Measurements from ENCODE around the gene TSPAN14. TPM values are rescaled to one million over a fixed set of nuclear protein-coding genes. Genes with fewer than 3 reads are reported as not detected.

The TSPAN14 gene
- total and polyA plus RNA-seq, 2 of the 8 experiments (the other 6 are each of a cell fraction or from before 2014, with no cell fraction given) = 47.4 to 57.8 TPM

GRCh38 chr10:80441831-80442230 is 12.3 kb upstream of the TSPAN14 start (continued):
- TF ChIP-seq TBP (IDR thresholded peaks at IDR 0.05; ENCODE audit: low read depth, low read length) = no peak
- no peak for TF ChIP-seq JUN (IDR thresholded peaks at IDR 0.05; ENCODE audit: low read depth, low read length)
